GM23248 (cell line): ENCODE measurements around the gene CALM1. TPM values are rescaled to one million over a fixed set of nuclear protein-coding genes. Genes with fewer than 3 reads are reported as not detected.

Experiments
- DNase-seq: peaks from one replicate; pipeline ENCODE4 v3.0.0-alpha.2; 2015
- H2AFZ ChIP-seq: fragments of 200-600 bp; sonication (generic); 2 replicates; pipeline ENCODE4 v1.6.1; 2016; ENCODE audit warnings: antibody characterized with exemption
- H3F3A ChIP-seq: fragments of 200-600 bp; sonication (generic); 2 replicates; pipeline ENCODE4 v1.6.1; 2016; ENCODE audit warnings: mild to moderate bottlenecking, antibody characterized with exemption, mixed run types; ENCODE audit not compliant: insufficient read depth
- H3K27ac ChIP-seq: fragments of 200-600 bp; sonication (generic); 2 replicates; pipeline ENCODE4 v1.5.1; 2016; ENCODE audit warnings: mild to moderate bottlenecking
- H3K27me3 ChIP-seq: fragments of 200-600 bp; sonication (generic); replicated peaks from 2 replicates; pipeline ENCODE4 v1.6.1; 2016; ENCODE audit warnings: mild to moderate bottlenecking; ENCODE audit not compliant: insufficient read depth
- H3K36me3 ChIP-seq: fragments of 200-600 bp; sonication (generic); 2 replicates; pipeline ENCODE4 v1.6.1; 2016; ENCODE audit warnings: low read depth, mild to moderate bottlenecking
- H3K4me1 ChIP-seq: fragments of 200-600 bp; sonication (generic); 2 replicates; pipeline ENCODE4 v1.6.1; 2016; ENCODE audit warnings: mild to moderate bottlenecking; ENCODE audit not compliant: insufficient read depth
- H3K4me2 ChIP-seq: fragments of 200-600 bp; sonication (generic); one replicate; pipeline ENCODE4 v1.6.1; 2016; ENCODE audit warnings: mild to moderate bottlenecking; ENCODE audit not compliant: unreplicated experiment
- H3K4me3 ChIP-seq: fragments of 200-600 bp; sonication (generic); 2 replicates; pipeline ENCODE4 v1.5.1; 2016; ENCODE audit warnings: mild to moderate bottlenecking
- H3K79me2 ChIP-seq: fragments of 200-600 bp; sonication (generic); 2 replicates; pipeline ENCODE4 v1.6.1; 2016; ENCODE audit warnings: mild to moderate bottlenecking; ENCODE audit not compliant: insufficient read depth
- H3K9ac ChIP-seq: fragments of 200-600 bp; sonication (generic); 2 replicates; pipeline ENCODE4 v1.6.1; 2016; ENCODE audit warnings: mild to moderate bottlenecking
- H3K9me2 ChIP-seq: fragments of 200-600 bp; sonication (generic); 2 replicates; pipeline ENCODE4 v1.6.1; 2016; ENCODE audit warnings: mixed run types, mild to moderate bottlenecking, moderate library complexity; ENCODE audit not compliant: insufficient read depth
- H3K9me3 ChIP-seq: fragments of 200-600 bp; sonication (generic); one replicate; pipeline ENCODE4 v1.6.1; 2017; ENCODE audit warnings: low read depth
- H4K20me1 ChIP-seq: fragments of 200-600 bp; sonication (generic); 2 replicates; pipeline ENCODE4 v1.6.0; 2016; ENCODE audit not compliant: insufficient read depth
- EZH2 ChIP-seq: fragments of 200-600 bp; sonication (generic); IDR thresholded peaks from 2 replicates; pipeline ENCODE4 v1.6.1; 2018; ENCODE audit warnings: antibody characterized with exemption, mild to moderate bottlenecking; ENCODE audit not compliant: insufficient read depth, poor library complexity, severe bottlenecking
- EZH2phosphoT487 ChIP-seq: fragments of 200-600 bp; sonication (generic); IDR thresholded peaks from 2 replicates; pipeline ENCODE4 v1.6.1; 2018; ENCODE audit warnings: antibody characterized with exemption, moderate library complexity, mild to moderate bottlenecking, low read depth; ENCODE audit not compliant: insufficient read depth
- whole genome bisulfite sequencing, 2 experiments: methylation state at CpG; one replicate each; pipeline ENCODE4 v1.1.6; 2015 to 2017; ENCODE audit warnings: low lambda C conversion rate in 2 of 2, low coverage in 1 of 2; ENCODE audit errors: missing lambda C conversion rate in 2 of 2; 5-methylcytosine and 5-hydroxymethylcytosine counted together
- in situ Hi-C: fragments of 300-500 bp; cut with MboI; formaldehyde crosslinking; loops from 2 replicates; pipeline ENCODE4 v1.15.0; 2020
- polyA plus RNA-seq: library from polyadenylated mRNA; unstranded; fragments of >200 nt; fragmentation: Nextera tagmentation; extraction: Ambion mirVana; gene quantifications from 2 replicates; pipeline ENCODE4 v1.2.1, GENCODE V29; 2016
- total RNA-seq: library from RNA; depleted of rRNA; stranded (reverse); fragments of >200 nt; shearing (Covaris generic); gene quantifications from 2 replicates; pipeline ENCODE4 v1.2.3, GENCODE V29; 2014

CALM1 gene
- total and polyA plus RNA-seq, 2 experiments from 2014 or later, result 281 to 782 TPM

GRCh38 chr14:90450667-90451066, 53.8 kb downstream of the CALM1 start:
- Histone ChIP-seq H3K4me1 (no peaks in the 10 kb centered on the region), H3K9me2 (no peaks in the 10 kb centered on the region)
- TF ChIP-seq EZH2, result no peak
- TF ChIP-seq EZH2phosphoT487, result no peak

GRCh38 chr14:90451443-90451842, 54.6 kb downstream of the CALM1 start:
- peaks cover 16% of the 10 kb centered on the region for H3K27me3 ChIP-seq
- in situ Hi-C loops, result no loop called here

More at GRCh38 chr14:90450667-90451066, 53.8 kb downstream of the CALM1 start:
- no peaks in the 10 kb centered on the region for H3K9me3 ChIP-seq
- no peak for DNase-seq
- H4K20me1 ChIP-seq, result no peaks in the 10 kb centered on the region
- no peak overlapping the region for H3K27ac ChIP-seq
- no peak overlapping the region for H3K9ac ChIP-seq
- no peaks in the 10 kb centered on the region for H3K36me3 ChIP-seq
- H2AFZ ChIP-seq, result no peak overlapping the region
- H3K27me3 ChIP-seq, result peaks cover 13% of the 10 kb centered on the region
- H3K4me2 ChIP-seq, result no peak overlapping the region
- in situ Hi-C loops, result no loop called here
- WGBS, 2 experiments, result 37% methylated on average over 3 of the region's 3 CpGs
- no peaks in the 10 kb centered on the region for H3F3A ChIP-seq
- no peak overlapping the region for H3K4me3 ChIP-seq
- H3K79me2 ChIP-seq, result no peaks in the 10 kb centered on the region

GRCh38 chr14:90451961-90452360, 55.1 kb downstream of the CALM1 start:
- H3K27ac ChIP-seq, result no peak overlapping the region
- H3K79me2 ChIP-seq, result no peaks in the 10 kb centered on the region
- no peak overlapping the region for H3K9ac ChIP-seq
- in situ Hi-C loops, result no loop called here
- TF ChIP-seq EZH2 (no peak), EZH2phosphoT487 (no peak)
- H2AFZ ChIP-seq, result no peak overlapping the region
- peaks cover 16% of the 10 kb centered on the region for H3K27me3 ChIP-seq
- no peak for DNase-seq
- H3K4me3 ChIP-seq, result no peak overlapping the region
- H3K9me3 ChIP-seq, result no peaks in the 10 kb centered on the region
- no peak overlapping the region for H3K4me2 ChIP-seq
- no peaks in the 10 kb centered on the region for H4K20me1 ChIP-seq
- H3K9me2 ChIP-seq, result no peaks in the 10 kb centered on the region
- H3K4me1 ChIP-seq, result no peaks in the 10 kb centered on the region
- H3K36me3 ChIP-seq, result no peaks in the 10 kb centered on the region
- WGBS, 2 experiments, result 65% methylated on average over 4 of the region's 4 CpGs
- H3F3A ChIP-seq, result no peaks in the 10 kb centered on the region

More at GRCh38 chr14:90451443-90451842, 54.6 kb downstream of the CALM1 start:
- Histone ChIP-seq H3K9ac (no peak overlapping the region), H2AFZ (no peak overlapping the region), H3K79me2 (no peaks in the 10 kb centered on the region), H3F3A (no peaks in the 10 kb centered on the region), H4K20me1 (no peaks in the 10 kb centered on the region), H3K4me2 (no peak overlapping the region), H3K4me1 (no peaks in the 10 kb centered on the region), H3K9me3 (no peaks in the 10 kb centered on the region), H3K27ac (no peak overlapping the region), H3K4me3 (no peak overlapping the region), H3K9me2 (no peaks in the 10 kb centered on the region), H3K36me3 (no peaks in the 10 kb centered on the region)
- TF ChIP-seq EZH2phosphoT487, result no peak
- no peak for TF ChIP-seq EZH2
- 63 to 71% methylated on average over 10 to 13 of the region's 13 CpGs for WGBS, 2 experiments
- DNase-seq, result no peak

GRCh38 chr14:90452366-90452765, 55.5 kb downstream of the CALM1 start:
- Histone ChIP-seq H3K9me3 (no peaks in the 10 kb centered on the region), H3K79me2 (no peaks in the 10 kb centered on the region), H4K20me1 (no peaks in the 10 kb centered on the region), H3K27me3 (peaks cover 16% of the 10 kb centered on the region), H3F3A (no peaks in the 10 kb centered on the region), H3K36me3 (no peaks in the 10 kb centered on the region), H3K4me1 (no peaks in the 10 kb centered on the region), H3K9me2 (no peaks in the 10 kb centered on the region), H3K4me3 (no peak overlapping the region), H2AFZ (no peak overlapping the region), H3K4me2 (no peak overlapping the region), H3K9ac (no peak overlapping the region), H3K27ac (no peak overlapping the region)
- 76 to 83% methylated on average over 6 of the region's 6 CpGs for WGBS, 2 experiments
- in situ Hi-C loops, result no loop called here
- DNase-seq, result no peak
- TF ChIP-seq EZH2, result no peak

GRCh38 chr14:90453401-90453951, 56.6 kb downstream of the CALM1 start:
- Histone ChIP-seq H3K27ac (no peak overlapping the region), H3K4me1 (no peaks in the 10 kb centered on the region)
- DNase-seq, result peak; percentile 10

More at GRCh38 chr14:90453401-90453951, 56.6 kb downstream of the CALM1 start:
- Histone ChIP-seq H2AFZ (no peak overlapping the region), H3K79me2 (no peaks in the 10 kb centered on the region), H3K27me3 (peaks cover 16% of the 10 kb centered on the region), H3K9ac (no peak overlapping the region), H4K20me1 (no peaks in the 10 kb centered on the region), H3K9me3 (no peaks in the 10 kb centered on the region), H3F3A (no peaks in the 10 kb centered on the region), H3K36me3 (no peaks in the 10 kb centered on the region), H3K9me2 (no peaks in the 10 kb centered on the region), H3K4me3 (no peak overlapping the region), H3K4me2 (no peak overlapping the region)
- in situ Hi-C loops, result no loop called here
- TF ChIP-seq EZH2 (no peak), EZH2phosphoT487 (no peak)
- WGBS, 2 experiments, result 69 to 76% methylated on average over 15 to 18 of the region's 18 CpGs
